SK-N-SH treated with all-trans-retinoic acid at 6 μM for 48 hours (cell line): ENCODE results near the gene OR6C74.

Experiments
- ATAC-seq: fragments of 200-7000 bp; cut with Tn5 transposase; 3 replicates; pipeline ENCODE4 v1.9.1; 2020; ENCODE audit warnings: mild to moderate bottlenecking, moderate library complexity
- ARNTL ChIP-seq: fragments of 450-650 bp; formaldehyde crosslinking; IDR thresholded peaks from 2 replicates; pipeline ENCODE4 v1.5.0; 2020; ENCODE audit warnings: low read depth, mild to moderate bottlenecking, moderate library complexity, borderline replicate concordance
- BACH2 ChIP-seq: fragments of 250-450 bp; sonication (Bioruptor Pico); IDR thresholded peaks from 2 replicates; pipeline ENCODE4 v1.9.0; 2021; ENCODE audit warnings: mild to moderate bottlenecking, borderline replicate concordance
- CREB5 ChIP-seq: fragments of 250-450 bp; sonication (Bioruptor Pico); IDR thresholded peaks from 2 replicates; pipeline ENCODE4 v1.5.1; 2020; ENCODE audit warnings: low read depth, mild to moderate bottlenecking, moderate library complexity
- CSDC2 ChIP-seq: fragments of 250-450 bp; sonication (Bioruptor Pico); IDR thresholded peaks from 2 replicates; pipeline ENCODE4 v1.5.0; 2020; ENCODE audit warnings: mild to moderate bottlenecking, moderate library complexity
- CSRNP3 ChIP-seq: fragments of 250-450 bp; sonication (Bioruptor Pico); IDR thresholded peaks from 2 replicates; pipeline ENCODE4 v1.5.1; 2021; ENCODE audit warnings: mild to moderate bottlenecking, moderate library complexity
- ESRRG ChIP-seq: fragments of 250-450 bp; sonication (Bioruptor Pico); IDR thresholded peaks from 2 replicates; pipeline ENCODE4 v1.6.1; 2021; ENCODE audit warnings: mild to moderate bottlenecking
- ISL1 ChIP-seq: fragments of 250-450 bp; sonication (Bioruptor Pico); IDR thresholded peaks from 2 replicates; pipeline ENCODE4 v2.1.2; 2022; ENCODE audit warnings: mild to moderate bottlenecking, moderate library complexity
- OSR1 ChIP-seq: fragments of 250-450 bp; sonication (Bioruptor Pico); IDR thresholded peaks from 2 replicates; pipeline ENCODE4 v1.8.0; 2022; ENCODE audit warnings: moderate library complexity, mild to moderate bottlenecking, inconsistent platforms
- PATZ1 ChIP-seq: fragments of 250-450 bp; sonication (Bioruptor Pico); IDR thresholded peaks from 2 replicates; pipeline ENCODE4 v1.8.0; 2020; ENCODE audit warnings: mild to moderate bottlenecking, moderate library complexity, borderline replicate concordance
- POU6F1 ChIP-seq: fragments of 250-450 bp; sonication (Bioruptor Pico); IDR thresholded peaks from 2 replicates; pipeline ENCODE4 v1.8.0; 2021; ENCODE audit warnings: low read depth, mild to moderate bottlenecking, moderate library complexity, borderline replicate concordance
- PPARA ChIP-seq: fragments of 250-450 bp; sonication (Bioruptor Pico); IDR thresholded peaks from 2 replicates; pipeline ENCODE4 v1.5.0; 2020; ENCODE audit warnings: mild to moderate bottlenecking, borderline replicate concordance
- RARB ChIP-seq: fragments of 250-450 bp; sonication (Bioruptor Pico); IDR thresholded peaks from 2 replicates; pipeline ENCODE4 v1.8.0; 2021; ENCODE audit warnings: mild to moderate bottlenecking, moderate library complexity
- SNAI2 ChIP-seq: fragments of 250-450 bp; sonication (Bioruptor Pico); IDR thresholded peaks from 2 replicates; pipeline ENCODE4 v1.5.0; 2020; ENCODE audit warnings: mild to moderate bottlenecking, moderate library complexity
- TCF4 ChIP-seq: fragments of 250-450 bp; sonication (Bioruptor Pico); IDR thresholded peaks from 2 replicates; pipeline ENCODE4 v1.8.0; 2021; ENCODE audit warnings: mild to moderate bottlenecking, moderate library complexity, borderline replicate concordance
- TOX ChIP-seq: fragments of 250-450 bp; sonication (Bioruptor Pico); IDR thresholded peaks from 2 replicates; pipeline ENCODE4 v1.8.0; 2021; ENCODE audit warnings: mild to moderate bottlenecking, moderate library complexity, borderline replicate concordance
- TSHZ2 ChIP-seq: fragments of 250-450 bp; sonication (Bioruptor Pico); IDR thresholded peaks from 2 replicates; pipeline ENCODE4 v1.5.0; 2020; ENCODE audit warnings: mild to moderate bottlenecking, moderate library complexity
- ZC3H10 ChIP-seq: fragments of 250-450 bp; sonication (Bioruptor Pico); IDR thresholded peaks from 2 replicates; pipeline ENCODE4 v1.5.1; 2021; ENCODE audit warnings: mild to moderate bottlenecking, moderate library complexity
- ZFP3 ChIP-seq: fragments of 250-450 bp; sonication (Bioruptor Pico); IDR thresholded peaks from 2 replicates; pipeline ENCODE4 v1.5.0; 2020; ENCODE audit warnings: mild to moderate bottlenecking, moderate library complexity
- ZFP30 ChIP-seq: fragments of 450-650 bp; formaldehyde crosslinking; IDR thresholded peaks from 2 replicates; pipeline ENCODE4 v1.5.0; 2022; ENCODE audit warnings: mild to moderate bottlenecking, moderate library complexity
- ZNF565 ChIP-seq: fragments of 450-650 bp; formaldehyde crosslinking; conservative IDR thresholded peaks from 2 replicates; pipeline ENCODE4 v1.5.0; 2020; ENCODE audit warnings: low read depth, mild to moderate bottlenecking, moderate library complexity
- ZNF70 ChIP-seq: fragments of 450-650 bp; formaldehyde crosslinking; IDR thresholded peaks from 2 replicates; pipeline ENCODE4 v1.5.0; 2020; ENCODE audit warnings: mild to moderate bottlenecking, moderate library complexity
- ZNF8 ChIP-seq: fragments of 450-650 bp; formaldehyde crosslinking; IDR thresholded peaks from 2 replicates; pipeline ENCODE4 v1.5.0; 2020; ENCODE audit warnings: mild to moderate bottlenecking, moderate library complexity

The OR6C74 gene

GRCh38 chr12:55227643-55228042 lies 16.8 kb upstream of the OR6C74 start (continued):
- TF ChIP-seq POU6F1 (no peak), OSR1 (CRISPR knock-in tag) (no peak), ZNF565 (CRISPR knock-in tag) (no peak), RARB (CRISPR knock-in tag) (no peak), PPARA (CRISPR knock-in tag) (no peak), ZNF70 (CRISPR knock-in tag) (no peak), PATZ1 (CRISPR knock-in tag) (no peak), ZC3H10 (CRISPR knock-in tag) (no peak), ARNTL (CRISPR knock-in tag) (no peak), SNAI2 (CRISPR knock-in tag) (no peak)

GRCh38 chr12:55246159-55246558 lies 1.8 kb downstream of the OR6C74 start:
- no peak for ATAC-seq
- no peak for TF ChIP-seq ESRRG (CRISPR knock-in tag)
- TF ChIP-seq PATZ1 (CRISPR knock-in tag) = no peak
- TF ChIP-seq ZNF8 (CRISPR knock-in tag) = no peak
- TF ChIP-seq OSR1 (CRISPR knock-in tag) = no peak
- no peak for TF ChIP-seq SNAI2 (CRISPR knock-in tag)
- TF ChIP-seq CSDC2 (CRISPR knock-in tag) = no peak
- TF ChIP-seq CREB5 (CRISPR knock-in tag) = no peak
- TF ChIP-seq ZFP3 (CRISPR knock-in tag) = no peak
- no peak for TF ChIP-seq ISL1 (CRISPR knock-in tag)
- TF ChIP-seq ZNF70 (CRISPR knock-in tag) = no peak
- no peak for TF ChIP-seq BACH2 (CRISPR knock-in tag)
- no peak for TF ChIP-seq PPARA (CRISPR knock-in tag)
- no peak for TF ChIP-seq ZFP30
- no peak for TF ChIP-seq RARB (CRISPR knock-in tag)
- no peak for TF ChIP-seq CSRNP3 (CRISPR knock-in tag)
- TF ChIP-seq TOX = no peak
- no peak for TF ChIP-seq TCF4
- no peak for TF ChIP-seq ZNF565 (CRISPR knock-in tag)
- TF ChIP-seq POU6F1 = no peak

GRCh38 chr12:55250944-55251343 lies 6.5 kb downstream of the OR6C74 start:
- no peak for TF ChIP-seq PPARA (CRISPR knock-in tag)
- TF ChIP-seq ESRRG (CRISPR knock-in tag) = no peak
- TF ChIP-seq ZC3H10 (CRISPR knock-in tag) = no peak
- TF ChIP-seq TSHZ2 (CRISPR knock-in tag) = no peak
- TF ChIP-seq OSR1 (CRISPR knock-in tag) = no peak
- no peak for TF ChIP-seq SNAI2 (CRISPR knock-in tag)
- no peak for ATAC-seq
